Activated T-helper 1 cell treated with anti-CD3 and anti-CD28 coated beads, Interleukin-12 subunit alpha, Interleukin-12 subunit beta, Interleukin-2, Interleukin-4 antibody, amounts not matched to agents 30 ng/mL and 10 ng/mL and 1 ng/mL, durations not matched to agents 14 hours and 24 hours and 36 hours (primary cell): ENCODE measurements around the gene TRABD2A. TPM values are rescaled to one million over a fixed set of nuclear protein-coding genes. Genes with fewer than 3 reads are reported as not detected.

ENCODE experiments used
- DNase-seq: peaks from one replicate; pipeline ENCODE4 v3.0.0; 2021; ENCODE audit warnings: low spot score
- H3K27ac Mint-ChIP-seq: one replicate; pipeline ENCODE4 v1.8.0; 2021; ENCODE audit warnings: mild to moderate bottlenecking, mixed read lengths
- H3K27me3 Mint-ChIP-seq: one replicate; pipeline ENCODE4 v1.8.0; 2022; ENCODE audit warnings: mild to moderate bottlenecking, moderate library complexity, mixed read lengths; ENCODE audit not compliant: insufficient read depth
- H3K36me3 Mint-ChIP-seq: one replicate; pipeline ENCODE4 v1.8.0; 2021; ENCODE audit warnings: low read depth, mixed read lengths
- H3K4me1 Mint-ChIP-seq: one replicate; pipeline ENCODE4 v1.8.0; 2021; ENCODE audit warnings: low read depth, mixed read lengths
- H3K4me3 Mint-ChIP-seq: one replicate; pipeline ENCODE4 v1.8.0; 2021; ENCODE audit warnings: mild to moderate bottlenecking, moderate library complexity, mixed read lengths
- H3K9me3 Mint-ChIP-seq: one replicate; pipeline ENCODE4 v1.8.0; 2021; ENCODE audit warnings: mixed read lengths
- intact Hi-C: fragments of 100-400 bp; cut with micrococcal nuclease; formaldehyde crosslinking; loops from one replicate; pipeline ENCODE4 v1.15.1; 2024
- total RNA-seq: library from RNA; stranded (reverse); gene quantifications from 2 replicates; pipeline ENCODE4 v1.2.3, GENCODE V29; 2022

TRABD2A gene
- total RNA-seq, 1 donor from 2014 or later = 62.1 TPM

DNA sequence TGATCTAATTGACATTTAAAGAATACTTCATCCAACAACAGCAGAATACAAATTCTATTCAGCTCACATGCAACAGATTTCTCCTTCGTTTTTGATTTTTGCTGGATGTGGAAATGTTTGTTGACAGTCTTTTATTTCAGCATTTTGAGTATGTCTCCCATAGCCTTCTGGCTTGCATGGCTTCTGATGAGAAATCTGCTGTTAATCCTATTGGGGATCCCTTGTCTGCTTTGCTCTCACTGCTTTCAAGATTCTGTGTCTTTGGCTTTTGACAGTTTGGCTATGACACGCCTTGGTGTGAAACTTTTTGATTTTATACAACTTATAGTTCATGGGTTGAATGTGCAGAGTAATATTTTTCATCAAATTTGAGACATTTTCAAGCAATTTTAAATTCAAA lies 44.7 kb downstream of the TRABD2A start:
- no peak for DNase-seq
- Mint-ChIP-seq H3K9me3 (peaks cover 11% of the 10 kb centered on the region), H3K4me1 (peaks cover 47% of the 10 kb centered on the region), H3K27ac (no peak overlapping the region), H3K4me3 (no peak overlapping the region), H3K27me3 (no peaks in the 10 kb centered on the region), H3K36me3 (peaks cover 45% of the 10 kb centered on the region)
- intact Hi-C loops = no loop called here

GRCh38 chr2:84833481-84834150 lies 47.3 kb downstream of the TRABD2A start:
- peak overlapping the region; percentile 31 for H3K4me3 Mint-ChIP-seq
- peak overlapping the region; percentile 77 for H3K27ac Mint-ChIP-seq
- intact Hi-C loops = loop anchor here (1.0 to 2.0 kb wide), 2 partner anchors 13 to 37 kb away; no protein-coding TSS in a partner anchor

GRCh38 chr2:84832772-84833461 lies 48.0 kb downstream of the TRABD2A start:
- Mint-ChIP-seq H3K27ac (peak overlapping the region; percentile 77), H3K4me3 (peak overlapping the region; percentile 31), H3K27me3 (no peaks in the 10 kb centered on the region), H3K4me1 (peaks cover 24% of the 10 kb centered on the region), H3K9me3 (peaks cover 11% of the 10 kb centered on the region), H3K36me3 (peaks cover 20% of the 10 kb centered on the region)
- peak; percentile 27 for DNase-seq
- intact Hi-C loops = loop anchor here (1.0 to 2.0 kb wide), 2 partner anchors 13 to 36 kb away; no protein-coding TSS in a partner anchor

More at GRCh38 chr2:84833481-84834150, 47.3 kb downstream of the TRABD2A start:
- peaks cover 24% of the 10 kb centered on the region for H3K4me1 Mint-ChIP-seq
- peaks cover 11% of the 10 kb centered on the region for H3K9me3 Mint-ChIP-seq
- no peak for DNase-seq
- H3K36me3 Mint-ChIP-seq = peaks cover 26% of the 10 kb centered on the region
- H3K27me3 Mint-ChIP-seq = no peaks in the 10 kb centered on the region

GRCh38 chr2:84830758-84831500 lies 50.0 kb downstream of the TRABD2A start:
- no peak for DNase-seq
- H3K27me3 Mint-ChIP-seq = no peaks in the 10 kb centered on the region
- H3K9me3 Mint-ChIP-seq = peaks cover 4% of the 10 kb centered on the region
- H3K27ac Mint-ChIP-seq = peak overlapping the region; percentile 1
- H3K4me3 Mint-ChIP-seq = peak overlapping the region; percentile 1
- intact Hi-C loops = no loop called here
- H3K36me3 Mint-ChIP-seq = peaks cover 12% of the 10 kb centered on the region
- peaks cover 24% of the 10 kb centered on the region for H3K4me1 Mint-ChIP-seq

DNA sequence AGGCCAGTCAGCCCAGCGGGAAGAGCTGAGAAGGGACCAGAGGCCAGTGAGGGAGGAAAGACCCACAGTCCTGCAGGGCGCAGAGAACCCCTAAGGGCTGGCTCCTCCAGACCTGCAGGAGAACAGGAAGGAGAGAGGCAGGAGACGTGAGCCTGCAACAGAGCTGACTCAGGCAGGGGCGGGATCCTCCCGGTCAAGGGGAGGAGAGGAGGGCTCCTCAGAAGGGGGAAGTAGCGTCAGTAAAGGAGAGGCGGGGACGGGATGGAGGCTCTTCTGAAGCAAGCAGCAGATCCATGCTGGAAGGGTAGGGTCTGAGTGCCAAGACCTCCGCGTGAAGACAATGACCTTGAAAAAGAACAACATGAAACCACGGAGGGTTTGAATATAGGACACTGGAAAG lies 50.8 kb downstream of the TRABD2A start:
- Mint-ChIP-seq H3K27me3 (no peaks in the 10 kb centered on the region), H3K4me3 (no peak overlapping the region), H3K9me3 (no peaks in the 10 kb centered on the region), H3K36me3 (peaks cover 9% of the 10 kb centered on the region), H3K27ac (no peak overlapping the region), H3K4me1 (peaks cover 24% of the 10 kb centered on the region)
- DNase-seq = no peak
- intact Hi-C loops = no loop called here

DNA sequence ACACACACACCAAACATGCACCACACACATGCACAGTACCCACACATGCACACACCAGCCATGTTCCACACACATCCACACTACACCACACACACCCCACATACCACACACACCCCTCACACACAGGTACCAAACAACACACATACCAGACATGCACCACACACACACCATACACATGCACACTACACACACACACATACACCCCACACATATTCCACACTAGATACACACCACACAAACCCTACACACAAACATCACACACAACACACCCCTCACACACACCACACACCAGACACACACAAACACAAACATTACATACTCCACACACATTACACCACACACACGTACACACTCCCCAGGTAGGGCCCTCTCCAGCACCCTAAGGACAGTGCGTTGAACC lies 51.2 kb downstream of the TRABD2A start:
- H3K27ac Mint-ChIP-seq = no peak overlapping the region

DNA sequence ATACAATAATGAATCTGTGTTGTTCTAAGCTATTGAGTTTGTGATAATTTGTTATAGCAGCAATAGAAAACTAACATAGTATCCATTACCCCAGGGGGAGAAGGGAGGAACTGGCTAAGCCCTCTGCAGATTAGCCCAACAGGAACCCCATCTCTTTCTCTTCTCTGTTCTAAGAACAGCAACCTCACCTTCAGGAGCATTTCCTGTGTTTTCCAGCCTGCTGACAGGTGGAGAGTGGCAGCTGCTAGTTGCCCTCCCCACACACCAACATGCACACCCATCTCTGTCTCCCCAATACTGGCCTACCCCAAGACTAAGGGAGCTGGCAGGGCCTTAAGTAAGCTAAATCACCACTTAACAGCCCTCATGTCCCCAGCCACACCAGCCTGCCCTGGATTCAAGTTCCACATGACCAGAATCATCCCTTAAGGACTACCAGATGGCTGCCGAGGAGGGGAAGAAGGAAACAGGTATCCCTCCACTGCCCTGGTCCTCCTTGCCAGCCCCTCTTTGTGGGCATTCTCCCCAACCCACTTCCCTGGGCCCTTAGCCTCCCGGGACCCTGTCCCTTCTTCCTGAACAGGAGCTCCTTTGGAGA lies 52.8 kb downstream of the TRABD2A start:
- Mint-ChIP-seq H3K27ac (peak overlapping the region; percentile 24), H3K27me3 (no peaks in the 10 kb centered on the region)

More for the DNA sequence above, 51.2 kb downstream of the TRABD2A start:
- Mint-ChIP-seq H3K27me3 (no peaks in the 10 kb centered on the region), H3K36me3 (peaks cover 7% of the 10 kb centered on the region), H3K4me3 (no peak overlapping the region), H3K9me3 (no peaks in the 10 kb centered on the region), H3K4me1 (peaks cover 20% of the 10 kb centered on the region)
- intact Hi-C loops = no loop called here
- DNase-seq = no peak

GRCh38 chr2:84823788-84824187 lies 57.1 kb downstream of the TRABD2A start:
- Mint-ChIP-seq H3K4me3 (no peak overlapping the region), H3K36me3 (peaks cover 25% of the 10 kb centered on the region), H3K4me1 (peaks cover 5% of the 10 kb centered on the region), H3K27me3 (no peaks in the 10 kb centered on the region), H3K27ac (no peak overlapping the region), H3K9me3 (no peaks in the 10 kb centered on the region)
- intact Hi-C loops = no loop called here
- no peak for DNase-seq

More for the DNA sequence above, 52.8 kb downstream of the TRABD2A start:
- intact Hi-C loops = no loop called here
- DNase-seq = no peak
- Mint-ChIP-seq H3K4me3 (no peak overlapping the region), H3K36me3 (peaks cover 10% of the 10 kb centered on the region), H3K9me3 (no peaks in the 10 kb centered on the region), H3K4me1 (peaks cover 9% of the 10 kb centered on the region)

GRCh38 chr2:84823229-84823628 lies 57.7 kb downstream of the TRABD2A start:
- no peaks in the 10 kb centered on the region for H3K9me3 Mint-ChIP-seq
- H3K4me1 Mint-ChIP-seq = peaks cover 10% of the 10 kb centered on the region
- DNase-seq = no peak
- no peak overlapping the region for H3K4me3 Mint-ChIP-seq
- peaks cover 25% of the 10 kb centered on the region for H3K36me3 Mint-ChIP-seq
- H3K27me3 Mint-ChIP-seq = no peaks in the 10 kb centered on the region
- intact Hi-C loops = no loop called here
- peak overlapping the region; percentile 3 for H3K27ac Mint-ChIP-seq

- H3K4me3 Mint-ChIP-seq = no peak overlapping the region
- peaks cover 24% of the 10 kb centered on the region for H3K4me1 Mint-ChIP-seq
- intact Hi-C loops = no loop called here
- no peaks in the 10 kb centered on the region for H3K27me3 Mint-ChIP-seq
- no peak overlapping the region for H3K27ac Mint-ChIP-seq
- DNase-seq = no peak
- H3K36me3 Mint-ChIP-seq = peaks cover 22% of the 10 kb centered on the region
- no peaks in the 10 kb centered on the region for H3K9me3 Mint-ChIP-seq
Observed at GRCh38 chr2:84821806-84822205, 59.1 kb downstream of the TRABD2A start.

- peak overlapping the region; percentile 45 for H3K27ac Mint-ChIP-seq
- peaks cover 29% of the 10 kb centered on the region for H3K4me1 Mint-ChIP-seq
- peaks cover 15% of the 10 kb centered on the region for H3K36me3 Mint-ChIP-seq
- intact Hi-C loops = loop anchor here (1.0 to 2.0 kb wide), 8 partner anchors 16 to 322 kb away; partner anchors contain the start of gene TMSB10
- no peak overlapping the region for H3K4me3 Mint-ChIP-seq
- H3K27me3 Mint-ChIP-seq = no peaks in the 10 kb centered on the region
- no peak for DNase-seq
- H3K9me3 Mint-ChIP-seq = peaks cover 3% of the 10 kb centered on the region
Observed at GRCh38 chr2:84817239-84817655, 63.6 kb downstream of the TRABD2A start.

DNA sequence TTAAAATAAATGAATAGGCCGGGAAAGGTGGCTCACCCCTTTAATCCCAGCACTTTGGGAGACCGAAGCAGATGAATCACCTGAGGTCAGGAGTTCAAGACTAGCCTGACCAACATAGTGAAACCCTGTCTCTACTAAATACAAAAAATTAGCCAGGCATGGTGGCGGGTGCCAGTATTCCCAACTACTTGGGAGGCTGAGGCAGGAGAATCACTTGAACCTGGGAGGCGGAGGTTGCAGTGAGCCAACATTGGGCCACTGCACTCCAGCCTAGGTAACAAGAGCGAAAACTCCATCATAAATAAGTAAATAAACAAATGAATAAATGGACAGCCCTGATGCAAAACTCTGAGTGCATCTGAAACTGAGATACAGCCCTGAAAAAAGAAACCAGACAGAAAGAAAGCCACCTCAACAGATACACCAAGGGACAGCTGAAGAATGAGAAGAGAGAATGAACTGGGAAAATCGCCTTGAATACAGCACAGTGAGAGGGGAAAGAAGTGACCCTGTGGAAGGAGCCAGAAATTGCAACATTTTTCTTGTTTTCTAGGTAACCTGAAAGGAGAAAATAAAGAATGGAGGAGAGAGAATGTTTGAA lies 64.4 kb downstream of the TRABD2A start:
- Mint-ChIP-seq H3K27me3 (no peaks in the 10 kb centered on the region), H3K4me3 (peak overlapping the region; percentile 3), H3K9me3 (peaks cover 3% of the 10 kb centered on the region), H3K27ac (peak overlapping the region; percentile 49), H3K4me1 (peaks cover 29% of the 10 kb centered on the region), H3K36me3 (peaks cover 15% of the 10 kb centered on the region)
- DNase-seq = no peak
- intact Hi-C loops = loop anchor here (1.0 to 2.0 kb wide), 8 partner anchors 16 to 321 kb away; partner anchors contain the start of gene TMSB10
